Measurements from ENCODE around the gene RGS3. TPM values are rescaled to one million over a fixed set of nuclear protein-coding genes. Genes with fewer than 3 reads are reported as not detected.

Gene RGS3
- total RNA-seq, 2 experiments from 2014 or later: 116 to 122 TPM

- ChIA-PET POLR2A (no interaction called here), CTCF (no interaction called here)
Observed at GRCh38 chr9:113461943-113462342, 1.6 kb upstream of the RGS3 start.

GRCh38 chr9:113462781-113463286 is 693 bp upstream of the RGS3 start:
- ChIA-PET POLR2A (no interaction called here), CTCF (no interaction called here)

GRCh38 chr9:113464286-113464660 is 746 bp downstream of the RGS3 start:
- CTCF ChIA-PET: no interaction called here
- POLR2A ChIA-PET: no interaction called here

GRCh38 chr9:113465599-113466140 is 2.1 kb downstream of the RGS3 start:
- ChIA-PET CTCF (no interaction called here), POLR2A (no interaction called here)

- CTCF ChIA-PET: interaction anchor here (2.3 kb wide), 1 partner anchor 12 kb away, joined by 5 read pairs; no protein-coding TSS in a partner anchor
Observed at GRCh38 chr9:113467183-113467582, 3.7 kb downstream of the RGS3 start.

GRCh38 chr9:113468716-113469448 is 5.4 kb downstream of the RGS3 start:
- POLR2A ChIA-PET: no interaction called here

More at GRCh38 chr9:113467183-113467582, 3.7 kb downstream of the RGS3 start:
- POLR2A ChIA-PET: no interaction called here

GRCh38 chr9:113471143-113471542 is 7.6 kb downstream of the RGS3 start:
- CTCF ChIA-PET: no interaction called here

More at GRCh38 chr9:113468716-113469448, 5.4 kb downstream of the RGS3 start:
- CTCF ChIA-PET: interaction anchor here (0.9 to 2.3 kb wide), 2 partner anchors 11 to 189 kb away, joined by 5 read pairs; no protein-coding TSS in a partner anchor

GRCh38 chr9:113471566-113471965 is 8.0 kb downstream of the RGS3 start:
- ChIA-PET CTCF (no interaction called here), POLR2A (no interaction called here)

More at GRCh38 chr9:113471143-113471542, 7.6 kb downstream of the RGS3 start:
- POLR2A ChIA-PET: no interaction called here

- CTCF ChIA-PET: no interaction called here
- POLR2A ChIA-PET: no interaction called here
Observed at GRCh38 chr9:113472199-113472598, 8.7 kb downstream of the RGS3 start.

- CTCF ChIA-PET: interaction anchor here (1.2 to 1.3 kb wide), 2 partner anchors 25 to 634 kb away, joined by 3 read pairs; no protein-coding TSS in a partner anchor
- POLR2A ChIA-PET: no interaction called here
Observed at GRCh38 chr9:113474360-113475028, 11.0 kb downstream of the RGS3 start.

- ChIA-PET CTCF (no interaction called here), POLR2A (no interaction called here)
Observed at GRCh38 chr9:113475031-113475430, 11.5 kb downstream of the RGS3 start.

GRCh38 chr9:113475992-113476391 is 12.5 kb downstream of the RGS3 start:
- ChIA-PET CTCF (no interaction called here), POLR2A (no interaction called here)

GRCh38 chr9:113476511-113476916 is 13.0 kb downstream of the RGS3 start:
- ChIA-PET CTCF (interaction anchor here (0.8 kb wide), 1 partner anchor 195 kb away, joined by 3 read pairs; no protein-coding TSS in a partner anchor), POLR2A (no interaction called here)

- ChIA-PET CTCF (interaction anchor here (0.6 to 0.8 kb wide), 2 partner anchors 19 to 195 kb away, joined by 3 read pairs; no protein-coding TSS in a partner anchor), POLR2A (no interaction called here)
Observed at GRCh38 chr9:113477058-113477457, 13.5 kb downstream of the RGS3 start.

GRCh38 chr9:113477661-113478060 is 14.1 kb downstream of the RGS3 start:
- ChIA-PET CTCF (interaction anchor here (0.6 kb wide), 1 partner anchor 18 kb away, joined by 3 read pairs; no protein-coding TSS in a partner anchor), POLR2A (no interaction called here)

- POLR2A ChIA-PET: no interaction called here
- CTCF ChIA-PET: interaction anchor here (0.9 to 1.9 kb wide), 2 partner anchors 11 to 16 kb away, joined by 3 to 5 read pairs; no protein-coding TSS in a partner anchor
Observed at GRCh38 chr9:113479174-113479621, 15.7 kb downstream of the RGS3 start.

GRCh38 chr9:113480612-113481011 is 17.1 kb downstream of the RGS3 start:
- ChIA-PET CTCF (no interaction called here), POLR2A (interaction anchor here (0.7 kb wide), 1 partner anchor 209 kb away, joined by 10 read pairs; no protein-coding TSS in a partner anchor)

GRCh38 chr9:113481176-113481787 is 17.8 kb downstream of the RGS3 start:
- ChIA-PET POLR2A (no interaction called here), CTCF (no interaction called here)

GRCh38 chr9:113482341-113482740 is 18.8 kb downstream of the RGS3 start:
- ChIA-PET POLR2A (no interaction called here), CTCF (no interaction called here)

Measured in activated CD8-positive, alpha-beta memory T cell treated with anti-CD3 and anti-CD28 coated beads for 36 hours (primary cell).